Smooth muscle cell of bladder (primary cell): ENCODE measurements around the gene PCDHA5. TPM values are rescaled to one million over a fixed set of nuclear protein-coding genes. Genes with fewer than 3 reads are reported as not detected.

Experiments
- total RNA-seq: library from RNA; depleted of rRNA; stranded (reverse); fragments of >200 nt; gene quantifications from 2 replicates; pipeline ENCODE4 v1.2.3, GENCODE V29; 2014

PCDHA5 gene
- total RNA-seq, result under 0.01 and 0.09 TPM in 2 replicates

DNA sequence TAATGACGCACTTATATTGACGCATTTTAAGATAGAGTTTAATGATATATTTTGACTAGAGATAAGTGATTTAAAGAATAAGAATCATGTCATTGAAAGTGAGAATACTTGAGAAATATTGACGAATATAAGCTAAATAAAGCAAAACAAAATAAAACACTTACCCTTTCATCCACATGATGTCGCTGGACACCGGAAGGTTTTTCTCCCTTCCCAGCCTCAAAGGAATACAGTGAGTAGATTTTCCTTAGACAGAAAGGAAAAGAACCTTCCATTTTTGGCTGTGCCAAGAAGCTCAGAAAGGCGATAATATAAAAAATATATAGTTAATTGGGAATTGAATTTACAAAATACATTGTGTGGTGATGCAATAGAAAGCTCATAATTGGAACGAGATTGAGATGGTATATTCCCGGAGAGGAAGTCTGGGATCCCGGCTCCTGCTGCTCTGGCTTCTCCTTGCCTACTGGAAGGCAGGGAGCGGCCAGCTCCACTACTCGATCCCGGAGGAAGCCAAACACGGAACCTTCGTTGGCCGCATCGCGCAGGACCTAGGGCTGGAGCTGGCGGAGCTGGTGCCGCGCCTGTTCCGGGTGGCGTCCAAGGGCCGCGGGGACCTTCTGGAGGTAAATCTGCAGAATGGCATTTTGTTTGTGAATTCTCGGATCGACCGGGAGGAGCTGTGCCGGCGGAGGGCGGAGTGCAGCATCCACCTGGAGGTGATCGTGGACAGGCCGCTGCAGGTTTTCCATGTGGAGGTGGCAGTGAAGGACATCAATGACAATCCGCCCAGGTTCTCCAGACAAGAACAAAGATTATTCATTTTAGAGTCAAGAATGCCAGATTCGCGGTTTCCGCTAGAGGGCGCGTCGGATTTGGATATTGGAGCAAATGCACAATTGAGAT lies at the start of gene PCDHA5:
PCDHA5 (plus strand) TSS at position 239 of the 906 bp plus-strand sequence.

DNA sequence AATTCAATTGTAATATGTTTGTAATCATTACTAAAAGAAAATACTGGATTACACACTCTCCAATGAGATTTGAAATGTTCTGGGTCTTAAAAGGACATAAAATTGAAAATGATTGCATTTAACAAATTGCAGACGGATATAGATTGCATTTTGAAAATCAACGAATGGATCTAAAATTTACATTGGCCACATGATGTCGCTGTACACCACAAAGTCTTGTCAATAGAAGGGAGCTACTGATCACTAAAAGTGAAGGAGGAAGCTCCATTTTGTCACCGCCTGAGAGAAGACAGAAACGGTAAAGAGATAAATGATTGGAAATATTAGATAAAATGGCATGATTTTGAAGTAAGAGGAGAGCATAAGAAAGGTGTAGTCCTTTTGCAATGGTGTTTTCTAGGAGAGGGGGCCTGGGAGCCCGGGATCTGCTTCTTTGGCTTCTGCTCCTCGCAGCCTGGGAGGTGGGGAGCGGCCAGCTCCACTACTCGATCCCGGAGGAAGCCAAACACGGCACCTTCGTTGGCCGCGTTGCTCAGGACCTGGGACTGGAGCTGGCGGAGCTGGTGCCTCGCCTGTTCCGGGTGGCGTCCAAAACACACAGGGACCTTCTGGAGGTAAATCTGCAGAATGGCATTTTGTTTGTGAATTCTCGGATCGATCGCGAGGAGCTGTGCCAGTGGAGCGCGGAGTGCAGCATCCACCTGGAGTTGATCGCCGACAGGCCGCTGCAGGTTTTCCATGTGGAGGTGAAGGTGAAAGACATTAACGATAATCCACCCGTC lies 35.3 kb upstream of the PCDHA5 start, which contains the start of gene PCDHA1:
PCDHA1 (plus strand) TSS at position 236 of the 782 bp plus-strand sequence.

DNA sequence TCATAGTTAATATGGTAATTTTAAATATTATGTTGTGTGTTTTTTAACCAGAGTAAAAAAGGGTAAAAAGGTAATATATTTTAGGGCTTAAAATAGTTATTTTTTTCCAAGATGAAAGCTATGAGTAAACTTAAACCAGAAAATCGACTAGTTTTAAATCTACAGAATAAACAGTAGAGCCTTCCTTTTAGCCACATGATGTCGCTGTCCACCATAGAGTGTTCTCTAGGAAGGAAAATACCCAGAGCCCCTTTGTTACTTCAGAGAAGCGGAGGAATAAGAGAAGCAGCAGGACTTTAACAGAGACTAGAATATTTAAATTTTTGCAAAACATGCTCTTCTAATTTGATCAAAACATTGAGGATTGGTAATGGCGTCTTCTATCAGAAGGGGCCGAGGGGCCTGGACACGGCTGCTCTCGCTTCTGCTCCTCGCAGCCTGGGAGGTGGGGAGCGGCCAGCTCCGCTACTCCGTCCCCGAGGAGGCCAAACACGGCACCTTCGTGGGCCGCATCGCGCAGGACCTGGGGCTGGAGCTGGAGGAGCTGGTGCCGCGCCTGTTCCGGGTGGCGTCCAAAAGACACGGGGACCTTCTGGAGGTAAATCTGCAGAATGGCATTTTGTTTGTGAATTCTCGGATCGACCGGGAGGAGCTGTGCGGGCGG lies 26.7 kb upstream of the PCDHA5 start, which contains the start of gene PCDHA2:
PCDHA2 (plus strand) TSS at position 258 of the 664 bp plus-strand sequence.

DNA sequence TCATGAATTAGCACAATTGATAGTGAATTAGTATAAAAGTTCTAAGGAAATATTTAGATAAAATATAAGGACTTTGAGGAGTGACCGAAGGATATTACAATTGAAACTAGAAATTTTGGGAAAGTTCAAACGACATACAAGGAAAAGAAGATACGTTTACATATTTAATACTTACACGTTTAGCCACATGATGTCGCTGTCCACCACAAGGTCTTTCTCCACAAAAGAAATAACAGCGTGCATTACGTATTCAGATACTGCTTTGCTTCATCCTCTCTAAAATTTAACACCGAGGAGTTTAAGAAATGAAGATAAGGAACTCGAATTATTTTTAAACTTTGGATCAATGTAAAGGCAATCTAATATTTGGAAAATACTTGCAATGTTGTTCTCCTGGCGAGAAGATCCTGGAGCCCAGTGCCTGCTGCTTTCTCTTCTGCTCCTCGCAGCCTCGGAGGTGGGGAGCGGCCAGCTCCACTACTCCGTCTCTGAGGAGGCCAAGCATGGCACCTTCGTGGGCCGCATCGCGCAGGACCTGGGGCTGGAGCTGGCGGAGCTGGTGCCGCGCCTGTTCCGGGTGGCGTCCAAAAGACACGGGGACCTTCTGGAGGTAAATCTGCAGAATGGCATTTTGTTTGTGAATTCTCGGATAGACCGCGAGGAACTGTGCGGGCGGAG lies 20.5 kb upstream of the PCDHA5 start, which contains the start of gene PCDHA3:
PCDHA3 (plus strand) TSS at position 242 of the 678 bp plus-strand sequence.

DNA sequence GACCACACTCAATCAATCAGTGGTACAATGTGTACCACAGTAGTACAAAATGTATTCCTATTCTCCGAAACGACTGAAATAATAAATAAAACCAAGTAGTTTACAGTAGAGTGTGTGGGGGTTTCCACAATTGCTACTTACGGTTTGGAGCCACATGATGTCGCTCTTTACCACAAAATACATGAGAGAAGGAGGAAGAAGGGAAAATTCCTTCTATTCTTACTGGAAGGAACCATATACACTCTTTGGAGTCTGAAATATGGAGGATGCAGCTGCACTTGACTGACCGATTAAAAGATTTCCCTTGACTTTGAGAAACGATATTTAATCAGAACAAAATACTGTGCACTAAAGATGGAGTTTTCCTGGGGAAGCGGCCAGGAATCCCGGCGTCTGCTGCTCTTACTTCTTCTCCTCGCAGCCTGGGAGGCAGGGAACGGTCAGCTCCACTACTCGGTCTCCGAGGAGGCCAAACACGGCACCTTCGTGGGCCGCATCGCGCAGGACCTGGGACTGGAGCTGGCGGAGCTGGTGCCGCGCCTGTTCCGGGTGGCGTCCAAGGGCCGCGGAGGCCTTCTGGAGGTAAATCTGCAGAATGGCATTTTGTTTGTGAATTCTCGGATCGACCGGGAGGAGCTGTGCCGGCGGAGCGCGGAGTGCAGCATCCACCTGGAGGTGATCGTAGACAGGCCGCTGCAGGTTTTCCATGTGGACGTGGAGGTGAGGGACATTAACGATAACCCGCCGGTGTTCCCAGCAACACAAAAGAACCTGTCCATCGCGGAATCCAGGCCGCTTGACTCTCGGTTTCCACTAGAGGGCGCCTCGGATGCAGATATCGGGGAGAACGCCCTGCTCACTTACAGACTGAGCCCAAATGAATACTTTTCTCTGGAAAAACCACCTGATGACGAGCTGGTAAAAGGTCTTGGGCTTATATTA lies 14.3 kb upstream of the PCDHA5 start, which contains the start of gene PCDHA4:
PCDHA4 (plus strand) TSS at position 235 of the 942 bp plus-strand sequence.

DNA sequence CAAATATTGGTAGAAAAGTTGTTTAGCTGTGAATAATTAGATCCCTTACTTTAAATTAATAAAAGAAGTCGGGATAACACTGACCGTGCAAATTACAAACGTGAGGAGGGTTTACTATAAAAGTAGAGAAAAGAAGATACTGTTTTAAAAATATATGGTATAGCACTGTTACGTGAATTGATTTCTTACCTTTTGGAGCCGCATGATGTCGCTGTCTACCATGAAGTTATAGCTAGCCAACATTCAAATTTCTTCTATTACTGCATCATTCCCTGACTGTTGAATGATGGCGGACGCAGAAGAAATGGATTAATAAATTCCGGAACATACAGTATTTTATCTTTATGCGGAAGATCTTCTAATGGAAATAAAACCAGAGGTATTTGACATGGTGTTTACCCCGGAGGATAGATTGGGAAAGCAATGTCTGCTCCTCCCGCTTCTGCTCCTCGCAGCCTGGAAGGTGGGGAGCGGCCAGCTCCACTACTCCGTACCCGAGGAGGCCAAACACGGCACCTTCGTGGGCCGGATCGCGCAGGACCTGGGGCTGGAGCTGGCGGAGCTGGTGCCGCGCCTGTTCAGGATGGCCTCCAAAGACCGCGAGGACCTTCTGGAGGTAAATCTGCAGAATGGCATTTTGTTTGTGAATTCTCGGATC lies 6.4 kb downstream of the PCDHA5 start, which contains the start of gene PCDHA6:
PCDHA6 (plus strand) TSS at position 257 of the 658 bp plus-strand sequence; CDS start at position 389, 132 bp downstream.

DNA sequence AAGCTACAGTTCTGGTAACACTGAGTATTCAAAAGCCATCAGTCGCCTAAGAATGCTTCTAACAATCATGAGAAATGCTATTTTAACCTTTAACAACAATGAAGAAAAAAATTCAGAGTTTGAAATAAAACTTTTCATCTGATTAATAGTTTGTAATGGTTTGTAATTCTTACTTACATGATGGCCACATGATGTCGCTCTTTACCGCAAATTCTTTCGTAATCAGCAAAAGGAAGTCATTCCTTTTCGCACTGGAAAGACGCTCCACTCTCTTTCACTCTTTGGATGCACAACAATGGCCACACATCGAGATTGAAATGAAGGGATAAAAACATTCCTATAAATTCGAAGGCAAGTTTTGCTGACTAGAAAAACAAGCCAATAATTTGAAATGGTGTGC lies 12.6 kb downstream of the PCDHA5 start, which contains the start of gene PCDHA7:
PCDHA7 (plus strand) TSS at position 277 of the 400 bp plus-strand sequence; CDS start at position 392, 115 bp downstream.

DNA sequence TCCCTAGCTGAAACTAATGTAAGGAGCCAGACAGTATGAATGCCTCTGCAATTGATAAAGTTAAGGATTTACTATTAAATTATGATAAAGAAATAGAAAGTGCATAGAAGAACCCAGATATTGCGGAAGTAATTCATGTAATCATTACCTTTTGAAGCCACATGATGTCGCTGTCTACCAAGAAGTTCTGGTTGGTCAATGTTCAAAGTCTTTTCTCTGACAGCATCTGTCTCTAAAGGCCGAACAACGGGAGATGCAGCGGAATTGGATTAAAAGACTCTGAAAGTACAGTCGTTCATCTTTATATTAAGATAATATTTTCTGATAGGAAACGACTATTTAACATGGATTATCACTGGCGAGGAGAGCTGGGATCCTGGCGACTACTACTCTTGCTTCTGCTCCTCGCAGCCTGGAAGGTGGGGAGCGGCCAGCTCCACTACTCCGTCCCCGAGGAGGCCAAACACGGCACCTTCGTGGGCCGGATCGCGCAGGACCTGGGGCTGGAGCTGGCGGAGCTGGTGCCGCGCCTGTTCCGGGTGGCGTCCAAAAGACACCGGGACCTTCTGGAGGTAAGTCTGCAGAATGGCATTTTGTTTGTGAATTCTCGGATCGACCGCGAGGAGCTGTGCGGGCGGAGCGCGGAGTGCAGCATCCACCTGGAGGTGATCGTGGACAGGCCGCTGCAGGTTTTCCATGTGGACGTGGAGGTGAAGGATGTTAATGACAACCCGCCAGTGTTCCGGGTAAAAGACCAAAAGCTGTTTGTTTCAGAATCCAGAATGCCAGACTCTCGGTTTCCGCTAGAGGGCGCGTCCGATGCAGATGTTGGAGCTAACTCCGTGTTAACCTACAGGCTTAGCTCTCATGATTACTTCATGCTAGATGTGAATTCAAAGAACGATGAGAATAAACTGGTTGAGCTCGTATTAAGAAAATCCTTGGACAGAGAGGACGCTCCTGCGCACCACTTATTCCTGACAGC lies 19.9 kb downstream of the PCDHA5 start, which contains the start of gene PCDHA8:
PCDHA8 (plus strand) TSS at position 210 of the 985 bp plus-strand sequence; CDS start at position 345, 135 bp downstream.

DNA sequence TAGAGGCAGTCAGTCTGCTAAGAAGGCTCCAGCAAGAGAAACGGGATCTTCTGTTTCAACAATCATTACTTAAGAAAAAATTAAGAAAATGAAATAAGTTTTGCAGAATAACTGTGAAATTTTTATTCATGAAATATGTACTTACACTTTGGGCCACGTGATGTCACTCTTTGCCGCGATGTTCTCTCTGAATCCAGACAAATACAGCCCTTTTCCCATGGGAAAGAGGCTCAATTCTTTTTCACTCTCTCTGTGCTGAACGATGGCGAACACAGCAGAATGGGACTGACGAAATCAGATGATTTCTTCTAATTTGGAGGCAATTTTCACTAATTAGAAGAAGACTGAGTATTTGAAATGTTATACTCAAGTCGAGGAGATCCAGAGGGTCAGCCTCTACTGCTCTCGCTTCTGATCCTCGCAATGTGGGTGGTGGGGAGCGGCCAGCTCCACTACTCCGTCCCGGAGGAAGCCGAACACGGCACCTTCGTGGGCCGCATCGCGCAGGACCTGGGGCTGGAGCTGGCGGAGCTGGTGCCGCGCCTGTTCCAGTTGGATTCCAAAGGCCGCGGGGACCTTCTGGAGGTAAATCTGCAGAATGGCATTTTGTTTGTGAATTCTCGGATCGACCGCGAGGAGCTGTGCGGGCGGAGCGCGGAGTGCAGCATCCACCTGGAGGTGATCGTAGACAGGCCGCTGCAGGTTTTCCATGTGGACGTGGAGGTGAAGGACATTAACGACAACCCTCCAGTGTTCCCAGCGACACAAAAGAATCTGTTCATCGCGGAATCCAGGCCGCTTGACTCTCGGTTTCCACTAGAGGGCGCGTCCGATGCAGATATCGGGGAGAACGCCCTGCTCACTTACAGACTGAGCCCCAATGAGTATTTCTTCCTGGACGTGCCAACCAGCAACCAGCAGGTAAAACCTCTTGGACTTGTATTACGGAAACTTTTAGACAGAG lies 27.0 kb downstream of the PCDHA5 start, which contains the start of gene PCDHA9:
PCDHA9 (plus strand) TSS at position 244 of the 964 bp plus-strand sequence; CDS start at position 358, 114 bp downstream.

DNA sequence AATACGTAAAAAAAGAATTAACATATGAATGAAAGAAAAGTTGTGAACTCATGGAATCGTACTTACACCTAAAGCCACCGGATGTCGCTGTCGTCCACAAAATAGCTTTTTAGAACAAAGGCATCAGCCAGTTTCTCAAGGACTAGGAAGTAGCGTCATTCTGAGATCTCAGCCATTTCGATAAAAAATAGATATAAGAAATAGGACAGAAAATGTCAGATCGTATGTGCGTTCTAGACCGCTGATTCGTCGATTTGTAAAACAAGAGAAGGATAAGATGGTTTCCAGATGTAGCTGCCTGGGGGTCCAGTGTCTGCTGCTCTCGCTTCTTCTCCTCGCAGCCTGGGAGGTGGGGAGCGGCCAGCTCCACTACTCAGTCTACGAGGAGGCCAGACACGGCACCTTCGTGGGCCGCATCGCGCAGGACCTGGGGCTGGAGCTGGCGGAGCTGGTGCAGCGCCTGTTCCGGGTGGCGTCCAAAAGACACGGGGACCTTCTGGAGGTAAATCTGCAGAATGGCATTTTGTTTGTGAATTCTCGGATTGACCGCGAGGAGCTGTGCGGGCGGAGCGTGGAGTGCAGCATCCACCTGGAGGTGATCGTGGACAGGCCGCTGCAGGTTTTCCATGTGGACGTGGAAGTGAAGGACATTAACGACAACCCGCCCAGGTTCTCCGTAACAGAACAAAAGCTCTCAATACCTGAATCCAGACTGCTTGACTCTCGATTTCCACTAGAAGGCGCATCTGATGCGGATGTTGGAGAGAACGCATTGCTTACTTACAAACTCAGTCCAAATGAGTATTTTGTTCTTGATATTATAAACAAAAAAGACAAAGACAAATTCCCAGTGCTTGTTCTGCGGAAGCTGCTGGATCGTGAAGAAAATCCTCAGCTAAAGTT lies 34.6 kb downstream of the PCDHA5 start, which contains the start of gene PCDHA10:
PCDHA10 (plus strand) TSS at position 126 of the 903 bp plus-strand sequence; CDS start at position 278, 152 bp downstream.

DNA sequence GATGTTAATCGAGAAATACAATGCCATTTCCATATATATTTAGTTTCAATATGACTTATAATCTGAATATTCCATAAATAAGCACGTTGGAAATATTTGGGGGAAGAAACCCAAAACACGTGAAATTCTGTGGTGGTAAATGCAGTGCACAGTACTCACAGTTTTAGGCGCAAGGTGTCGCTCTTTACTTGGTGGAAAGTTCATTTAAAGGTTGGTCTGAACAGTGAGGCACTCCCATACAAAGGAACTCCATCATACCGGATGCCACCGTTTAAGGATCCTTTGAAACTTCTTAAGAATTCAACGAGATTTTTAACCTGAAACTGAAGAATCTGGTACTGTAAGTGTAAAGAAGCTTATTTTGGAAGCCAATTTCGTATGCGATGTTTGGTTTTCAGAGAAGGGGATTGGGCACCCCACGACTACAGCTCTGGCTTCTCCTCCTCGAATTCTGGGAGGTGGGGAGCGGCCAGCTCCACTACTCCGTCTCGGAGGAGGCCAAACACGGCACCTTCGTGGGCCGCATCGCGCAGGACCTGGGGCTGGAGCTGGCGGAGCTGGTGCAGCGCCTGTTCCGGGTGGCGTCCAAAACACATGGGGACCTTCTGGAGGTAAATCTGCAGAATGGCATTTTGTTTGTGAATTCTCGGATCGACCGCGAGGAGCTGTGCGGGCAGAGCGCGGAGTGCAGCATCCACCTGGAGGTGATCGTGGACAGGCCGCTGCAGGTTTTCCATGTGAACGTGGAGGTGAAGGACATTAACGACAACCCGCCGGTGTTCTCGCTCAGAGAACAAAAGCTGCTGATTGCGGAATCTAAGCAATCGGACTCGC lies 47.5 kb downstream of the PCDHA5 start, which contains the start of gene PCDHA11:
PCDHA11 (plus strand) TSS at position 237 of the 834 bp plus-strand sequence; CDS start at position 384, 147 bp downstream.

